Measurements from ENCODE around the gene PCBP3.

DNA sequence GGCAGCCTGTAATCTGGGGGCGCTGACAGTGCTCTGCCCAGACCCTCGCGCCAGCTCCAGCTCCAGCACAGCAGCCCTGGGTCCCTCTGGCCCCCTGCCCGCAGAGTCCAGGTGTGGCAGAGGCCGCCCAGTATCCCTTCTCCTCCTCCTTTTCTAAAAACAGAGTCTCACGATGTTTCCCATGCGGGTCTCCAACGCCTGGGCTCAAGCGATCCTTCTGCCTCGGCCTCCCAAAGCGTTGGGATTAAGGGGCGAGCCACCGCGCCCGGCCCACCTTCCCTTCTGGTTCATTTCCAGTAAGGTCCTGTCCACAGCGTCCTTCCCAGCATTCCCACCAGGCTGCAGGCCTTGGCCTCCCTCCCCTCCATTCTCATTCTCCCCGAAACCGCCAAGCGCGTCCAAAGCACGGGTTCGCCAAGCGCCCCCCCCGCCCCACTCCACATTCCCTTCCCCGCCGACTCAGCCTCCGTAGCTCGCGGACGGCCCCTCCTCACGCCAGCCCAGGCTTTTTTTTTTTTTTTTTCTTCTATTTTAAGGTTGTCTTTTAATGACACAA, 2.0 kb upstream of the PCBP3 start:
- no peak for TF ChIP-seq TEAD4 (IDR thresholded peaks at IDR 0.05; ENCODE audit: low read depth, low read length)
- no peak for TF ChIP-seq EGR1 (IDR thresholded peaks at IDR 0.05; ENCODE audit: borderline replicate concordance, low read depth, low read length)
- TF ChIP-seq, protein P1, sequence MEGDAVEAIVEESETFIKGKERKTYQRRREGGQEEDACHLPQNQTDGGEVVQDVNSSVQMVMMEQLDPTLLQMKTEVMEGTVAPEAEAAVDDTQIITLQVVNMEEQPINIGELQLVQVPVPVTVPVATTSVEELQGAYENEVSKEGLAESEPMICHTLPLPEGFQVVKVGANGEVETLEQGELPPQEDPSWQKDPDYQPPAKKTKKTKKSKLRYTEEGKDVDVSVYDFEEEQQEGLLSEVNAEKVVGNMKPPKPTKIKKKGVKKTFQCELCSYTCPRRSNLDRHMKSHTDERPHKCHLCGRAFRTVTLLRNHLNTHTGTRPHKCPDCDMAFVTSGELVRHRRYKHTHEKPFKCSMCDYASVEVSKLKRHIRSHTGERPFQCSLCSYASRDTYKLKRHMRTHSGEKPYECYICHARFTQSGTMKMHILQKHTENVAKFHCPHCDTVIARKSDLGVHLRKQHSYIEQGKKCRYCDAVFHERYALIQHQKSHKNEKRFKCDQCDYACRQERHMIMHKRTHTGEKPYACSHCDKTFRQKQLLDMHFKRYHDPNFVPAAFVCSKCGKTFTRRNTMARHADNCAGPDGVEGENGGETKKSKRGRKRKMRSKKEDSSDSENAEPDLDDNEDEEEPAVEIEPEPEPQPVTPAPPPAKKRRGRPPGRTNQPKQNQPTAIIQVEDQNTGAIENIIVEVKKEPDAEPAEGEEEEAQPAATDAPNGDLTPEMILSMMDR (IDR thresholded peaks at IDR 0.05; ENCODE audit: control extremely low read depth in 1 of 3, insufficient read depth in 1 of 3, low read depth in 1 of 3, low read length in 3 of 3) = no peak
- TF ChIP-seq HDAC6 (IDR thresholded peaks at IDR 0.05; ENCODE audit: low read depth, low read length) = no peak
- no peak for TF ChIP-seq POLR2A (IDR thresholded peaks at IDR 0.05; ENCODE audit: control extremely low read depth in 1 of 2, low read depth in 2 of 2, low read length in 2 of 2)
